HG02763 (cell line): ENCODE results near the gene CTNNA2.

Experiments
- ATAC-seq: cut with Tn5 transposase; IDR thresholded peaks from one replicate; pipeline ENCODE4 v1.9.1; 2021; ENCODE audit warnings: mild to moderate bottlenecking, moderate library complexity; ENCODE audit not compliant: unreplicated experiment

The CTNNA2 gene

DNA sequence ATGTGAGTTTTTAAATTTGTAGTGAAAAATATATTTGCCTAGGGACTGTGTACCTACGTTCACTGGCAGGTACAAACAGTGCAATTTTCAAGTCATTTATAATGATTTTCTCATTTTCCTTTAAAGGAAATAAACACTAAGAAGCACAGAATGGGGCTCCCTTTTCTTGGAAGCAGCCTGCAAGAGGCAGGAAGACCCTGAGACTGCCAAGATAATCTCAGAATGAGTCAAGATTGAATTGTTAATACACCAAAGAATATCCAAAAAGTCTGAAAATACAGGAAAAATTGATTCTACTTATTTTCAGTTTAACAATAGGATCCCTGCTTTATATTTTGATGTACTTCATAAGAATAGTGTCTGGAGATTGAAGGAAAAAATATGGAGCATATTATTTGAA, 331.2 kb downstream of the CTNNA2 start:
- ATAC-seq, result no peak

DNA sequence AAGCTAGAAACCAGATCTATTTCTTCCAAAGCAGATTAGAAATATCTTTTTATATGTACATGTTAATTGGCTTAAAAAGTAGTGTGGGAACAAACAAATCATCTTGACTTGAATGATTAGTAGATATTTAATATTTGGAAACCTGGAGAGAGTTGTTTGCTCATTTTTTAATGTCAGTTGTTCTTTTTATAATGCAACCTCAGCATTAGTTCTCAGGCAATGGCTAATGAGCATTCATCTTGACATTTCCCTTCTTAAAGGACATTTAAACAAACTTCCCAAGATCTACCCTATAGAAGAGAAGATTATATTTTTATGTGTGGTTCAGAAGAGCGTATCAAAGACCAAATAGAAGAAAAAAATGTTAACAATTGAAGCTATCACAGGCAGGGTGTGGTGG, 334.0 kb downstream of the CTNNA2 start:
- ATAC-seq, result no peak

DNA sequence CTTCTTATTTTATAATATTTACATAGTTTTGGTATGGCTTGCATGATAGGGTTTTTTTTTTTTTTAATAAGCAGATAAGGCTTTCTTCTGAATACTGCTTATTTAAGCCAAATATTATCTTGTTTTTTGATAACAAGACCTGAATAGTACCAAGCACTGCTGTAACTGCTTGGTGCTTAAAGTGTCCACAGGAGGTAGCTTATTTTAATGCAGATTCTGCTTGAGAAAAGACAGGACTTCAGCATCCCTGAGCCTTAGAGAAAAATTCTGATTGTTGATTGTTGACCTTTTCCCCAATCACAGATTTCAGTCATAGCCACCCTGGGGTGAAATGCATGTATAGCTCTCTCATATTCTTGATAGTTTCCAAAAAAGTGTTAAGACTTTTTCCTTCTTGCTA, 336.4 kb downstream of the CTNNA2 start:
- no peak for ATAC-seq

DNA sequence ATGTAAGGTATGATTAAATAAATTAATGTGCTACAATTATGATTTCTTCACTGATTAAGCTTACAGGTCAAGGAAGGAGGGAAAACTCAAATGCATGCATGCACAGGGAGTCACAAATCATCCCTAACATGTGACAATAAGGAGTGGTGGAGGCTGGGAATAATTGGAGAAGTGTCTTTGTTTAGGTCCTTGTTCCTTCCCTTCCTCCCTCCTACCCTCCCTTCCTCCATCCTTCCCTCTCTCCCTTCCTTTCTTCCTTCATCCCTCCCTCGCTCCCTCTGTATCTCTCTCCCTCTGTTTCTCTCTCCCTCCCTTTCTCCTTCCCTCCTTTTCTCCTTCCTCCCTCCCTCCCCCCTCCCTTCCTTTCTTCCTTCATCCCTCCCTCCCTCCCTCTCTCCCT, 337.1 kb downstream of the CTNNA2 start:
- ATAC-seq, result no peak

DNA sequence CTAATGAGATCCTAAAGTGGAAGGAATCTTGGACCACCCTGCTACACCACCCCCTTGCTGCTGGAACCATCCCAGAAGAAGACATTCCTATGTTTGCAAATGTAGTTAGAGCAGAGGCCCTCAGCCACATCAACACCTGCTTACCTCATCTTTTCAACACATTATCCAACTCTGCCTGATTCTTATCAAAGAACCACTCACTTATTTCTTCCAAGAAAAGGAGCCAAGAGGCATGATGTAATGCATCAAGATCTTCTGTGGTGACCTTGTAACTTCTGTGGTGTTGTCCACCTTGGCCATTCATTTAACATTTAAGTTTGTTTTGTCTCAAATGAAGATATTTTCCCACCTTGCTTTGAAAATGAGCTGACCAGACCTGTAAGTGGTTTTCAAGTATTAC, 338.1 kb downstream of the CTNNA2 start:
- no peak for ATAC-seq

DNA sequence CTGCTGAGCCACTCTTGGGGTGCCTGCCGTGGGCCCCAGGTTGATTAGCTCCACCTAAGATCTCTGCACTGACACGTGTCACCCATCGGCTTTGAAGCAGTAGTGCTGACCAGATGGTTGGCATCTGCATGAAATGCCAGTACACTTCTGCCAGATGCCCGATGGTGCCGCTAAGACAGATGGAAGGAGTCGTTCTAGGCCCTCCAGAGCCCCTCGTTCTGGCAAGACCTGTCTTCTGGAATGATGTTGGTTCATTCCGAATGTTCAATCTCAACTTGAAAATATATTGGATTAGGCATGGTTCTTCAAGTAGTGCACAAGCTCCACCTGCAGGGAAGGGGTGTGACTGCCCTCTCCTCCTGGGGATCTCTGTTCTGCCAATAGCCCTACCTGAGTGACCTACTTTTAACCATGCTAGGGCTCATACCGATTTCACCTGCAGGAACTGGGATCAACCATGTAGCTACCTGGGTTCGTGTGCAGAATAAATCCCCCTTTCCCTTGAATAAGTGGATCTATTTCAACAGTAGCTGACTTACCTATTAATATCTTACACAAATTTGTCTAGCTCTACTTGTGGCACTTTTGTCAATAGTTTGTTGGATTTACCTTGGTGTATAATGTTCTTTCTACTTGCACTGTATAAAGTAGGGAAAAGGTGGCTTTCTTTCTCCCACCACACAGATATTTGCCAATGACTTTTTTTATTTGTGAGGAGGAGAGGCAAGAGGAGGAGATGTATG, 342.6 kb downstream of the CTNNA2 start:
- no peak for ATAC-seq

DNA sequence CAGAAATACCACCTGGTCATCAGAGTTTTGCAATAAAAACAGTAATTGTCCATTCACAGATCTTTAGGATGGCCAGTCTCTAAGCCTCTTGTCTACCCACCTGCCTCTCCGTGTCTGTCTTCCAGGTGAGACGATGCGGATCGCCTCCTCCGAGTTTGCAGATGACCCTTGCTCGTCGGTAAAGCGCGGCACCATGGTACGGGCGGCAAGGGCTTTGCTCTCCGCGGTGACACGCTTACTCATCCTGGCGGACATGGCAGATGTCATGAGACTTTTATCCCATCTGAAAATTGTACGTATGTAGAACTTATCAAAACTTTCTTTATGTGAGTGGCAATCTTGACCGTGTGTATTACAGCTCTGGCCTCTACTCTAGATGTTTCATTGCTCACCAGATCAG, 345.0 kb downstream of the CTNNA2 start:
- no peak for ATAC-seq

DNA sequence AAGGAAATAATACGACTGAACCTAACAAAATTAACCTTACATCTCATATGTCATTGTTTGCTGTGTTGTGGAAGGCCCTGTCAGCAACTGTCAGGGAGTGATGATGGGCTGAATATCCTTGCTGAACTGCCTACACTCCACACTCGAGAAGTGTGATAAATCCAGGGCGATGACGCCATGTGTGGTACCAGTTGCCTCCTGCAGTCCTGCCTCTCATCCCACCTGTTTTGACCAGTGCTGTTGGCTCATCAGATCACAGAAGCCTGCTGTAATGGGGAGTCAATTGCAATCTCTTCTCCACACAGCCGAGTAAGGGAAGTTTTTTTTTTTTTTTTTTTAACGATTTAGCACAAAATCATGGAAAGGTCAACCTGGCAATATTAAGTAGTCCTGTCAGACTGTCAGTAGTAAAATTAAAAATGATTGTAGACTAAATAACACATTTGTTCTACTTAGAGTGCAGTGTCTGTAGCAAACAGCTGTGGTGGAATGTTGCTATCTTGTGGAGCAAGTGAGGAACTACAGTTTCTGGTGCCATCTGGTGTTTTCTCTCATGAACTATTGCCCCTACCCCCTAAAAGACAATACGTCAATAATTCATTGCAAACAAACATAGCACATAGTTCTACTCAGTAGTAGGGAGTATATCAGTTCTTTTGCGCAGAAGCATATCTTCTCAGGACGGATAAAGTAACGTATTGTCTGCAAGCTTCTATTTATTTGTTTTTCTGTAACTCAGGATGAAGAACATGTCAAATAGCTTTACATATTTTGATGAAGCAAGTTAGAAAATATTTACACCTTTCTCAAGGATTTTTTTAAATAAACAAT, 347.6 kb downstream of the CTNNA2 start:
- no peak for ATAC-seq

DNA sequence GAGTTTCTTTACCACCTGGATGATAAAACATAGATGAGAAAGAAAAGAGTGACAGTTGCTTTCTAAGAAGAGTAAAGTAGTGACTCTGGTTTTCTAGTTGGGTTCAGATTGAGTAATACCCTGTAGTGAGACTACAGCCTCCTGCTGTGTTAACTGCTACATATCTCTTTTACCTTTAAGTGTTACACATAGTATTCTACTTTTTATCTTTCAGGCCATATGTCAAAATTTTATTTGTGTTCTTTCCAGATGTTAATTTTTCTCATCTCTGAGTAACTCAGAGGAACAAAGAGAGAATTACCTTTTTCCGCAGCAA, 348.2 kb downstream of the CTNNA2 start:
- ATAC-seq, result no peak

DNA sequence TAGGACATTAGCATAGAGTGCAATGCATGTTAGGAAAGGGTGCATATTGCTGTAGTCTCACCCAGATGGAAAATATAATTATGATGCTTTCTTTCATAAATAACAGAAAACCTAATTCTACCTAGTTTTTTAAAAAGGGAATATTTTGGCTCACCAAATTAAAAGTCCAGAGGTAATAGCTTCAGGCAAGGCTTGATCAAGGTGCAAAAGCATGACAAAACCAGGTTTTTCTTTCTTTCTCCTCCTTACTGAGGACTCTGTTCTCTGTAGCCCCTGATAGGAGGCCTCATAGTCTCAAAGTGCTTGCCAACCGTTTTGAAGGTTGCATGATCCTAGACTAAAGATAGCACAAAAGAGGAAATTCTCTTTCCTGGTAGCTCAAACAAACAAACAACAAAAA, 349.9 kb downstream of the CTNNA2 start:
- ATAC-seq, result no peak

DNA sequence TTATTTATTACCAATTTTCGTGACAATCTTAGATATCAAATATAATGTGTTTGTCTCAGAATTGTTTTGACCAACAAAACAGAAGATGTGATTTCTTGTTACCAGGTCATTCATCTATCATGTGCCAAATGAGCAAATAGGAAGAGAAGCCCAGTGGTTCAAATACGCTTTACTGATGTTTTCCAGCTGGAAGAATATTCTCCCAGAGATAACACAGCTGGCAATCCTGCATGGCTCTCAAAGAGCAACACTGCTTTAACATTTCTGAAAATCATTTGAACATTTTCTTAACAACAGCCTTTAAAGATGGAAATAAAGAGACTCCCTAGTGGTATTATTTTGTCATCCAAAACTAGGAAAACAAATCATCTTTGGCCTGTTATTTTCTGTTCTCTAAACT, 359.8 kb downstream of the CTNNA2 start:
- no peak for ATAC-seq

DNA sequence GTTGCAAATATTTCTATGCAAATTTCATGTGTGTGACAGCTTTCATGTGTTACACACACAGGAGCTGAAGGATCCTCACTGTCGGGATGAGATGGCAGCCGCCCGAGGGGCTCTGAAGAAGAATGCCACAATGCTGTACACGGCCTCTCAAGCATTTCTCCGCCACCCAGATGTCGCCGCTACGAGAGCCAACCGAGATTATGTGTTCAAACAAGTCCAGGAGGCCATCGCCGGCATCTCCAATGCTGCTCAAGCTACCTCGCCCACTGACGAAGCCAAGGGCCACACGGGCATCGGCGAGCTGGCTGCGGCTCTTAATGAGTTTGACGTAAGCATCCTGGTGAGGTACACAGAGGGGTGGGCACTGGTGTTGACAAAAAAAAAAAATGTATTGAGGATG, 361.2 kb downstream of the CTNNA2 start:
- ATAC-seq, result no peak

DNA sequence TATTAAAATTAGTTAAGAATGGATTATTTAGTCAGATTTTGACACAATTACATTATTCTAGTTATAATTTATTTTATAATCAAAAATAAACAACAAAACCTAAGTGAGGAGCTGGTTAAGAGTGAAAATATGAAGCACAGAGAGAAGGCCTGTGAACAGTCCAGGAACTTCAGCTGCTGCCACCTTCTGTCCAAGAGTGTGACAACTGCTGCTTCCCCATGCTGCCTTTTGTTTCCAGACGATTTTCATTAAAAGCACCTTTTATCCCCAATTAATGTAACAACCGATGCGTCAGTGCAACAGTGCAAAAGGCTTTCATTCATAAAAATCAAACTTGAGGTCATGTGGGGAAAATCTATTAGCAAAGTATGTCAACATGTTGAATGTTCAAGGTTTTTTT, 363.6 kb downstream of the CTNNA2 start:
- no peak for ATAC-seq

DNA sequence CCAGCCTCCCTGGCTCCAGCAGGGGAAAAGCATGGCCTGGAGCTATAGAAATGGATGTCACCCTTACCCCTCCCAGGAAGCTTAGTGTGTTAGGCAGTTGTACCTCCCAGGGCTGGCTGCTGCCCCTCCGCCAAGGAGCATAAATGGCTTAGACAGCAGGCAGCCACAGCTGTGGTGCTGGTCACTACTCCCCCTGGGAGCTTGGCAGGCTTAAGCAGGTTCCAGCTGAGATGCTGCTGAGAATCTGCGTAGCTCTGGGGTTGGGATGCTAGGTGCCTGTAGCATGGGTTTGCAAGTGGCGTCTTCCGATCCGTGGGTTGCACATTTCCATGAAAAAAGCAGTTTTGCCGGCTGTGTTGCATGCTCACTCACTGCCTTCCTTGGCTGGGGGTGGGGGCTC, 369.7 kb downstream of the CTNNA2 start:
- no peak for ATAC-seq

DNA sequence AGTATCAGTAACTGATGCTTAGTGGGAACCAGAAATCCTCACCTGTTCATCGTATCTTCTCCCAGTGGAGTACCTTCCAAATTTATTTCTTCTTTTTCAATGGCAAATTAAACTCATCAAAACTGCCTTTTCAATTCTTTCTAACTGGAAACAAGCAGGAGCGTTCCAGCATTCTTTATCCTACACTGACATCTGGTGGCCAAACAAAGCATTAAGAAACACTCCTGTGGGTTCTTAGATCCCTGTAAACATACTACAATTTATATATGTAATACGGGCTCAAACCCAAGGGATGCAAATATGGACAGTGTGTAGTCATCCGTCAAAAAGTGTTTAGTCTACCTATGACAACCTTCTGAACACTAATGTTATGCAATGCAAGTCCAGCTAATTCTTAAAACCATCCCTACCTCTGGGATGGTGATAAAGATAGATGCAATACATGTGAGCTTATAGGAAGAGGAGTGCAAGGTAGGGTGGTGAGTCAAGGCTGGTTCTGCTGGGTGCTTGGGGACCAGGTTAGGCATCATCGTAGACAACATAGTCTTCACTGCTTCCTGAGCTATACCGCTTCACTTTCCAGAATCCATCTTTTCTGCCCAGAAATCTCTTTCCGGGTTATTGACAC, 375.0 kb downstream of the CTNNA2 start:
- no peak for ATAC-seq

DNA sequence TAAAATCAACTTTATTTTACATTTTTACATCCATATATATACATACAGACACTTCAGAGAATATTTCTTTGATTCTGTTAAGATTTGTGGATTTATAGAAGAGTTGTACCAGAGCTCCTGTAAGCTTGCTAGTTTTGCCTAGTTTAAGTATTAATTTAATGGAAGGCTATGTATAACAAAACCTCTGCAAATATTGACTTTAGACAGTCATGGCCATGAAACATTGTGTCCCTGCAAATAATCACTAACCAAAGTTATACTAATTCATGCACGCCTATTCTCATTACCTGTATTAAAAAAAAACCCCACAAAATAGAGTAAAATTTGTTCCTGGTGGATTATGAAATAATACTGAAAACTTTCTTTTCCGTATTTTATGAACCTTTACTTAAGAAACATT, 379.3 kb downstream of the CTNNA2 start:
- ATAC-seq, result no peak

DNA sequence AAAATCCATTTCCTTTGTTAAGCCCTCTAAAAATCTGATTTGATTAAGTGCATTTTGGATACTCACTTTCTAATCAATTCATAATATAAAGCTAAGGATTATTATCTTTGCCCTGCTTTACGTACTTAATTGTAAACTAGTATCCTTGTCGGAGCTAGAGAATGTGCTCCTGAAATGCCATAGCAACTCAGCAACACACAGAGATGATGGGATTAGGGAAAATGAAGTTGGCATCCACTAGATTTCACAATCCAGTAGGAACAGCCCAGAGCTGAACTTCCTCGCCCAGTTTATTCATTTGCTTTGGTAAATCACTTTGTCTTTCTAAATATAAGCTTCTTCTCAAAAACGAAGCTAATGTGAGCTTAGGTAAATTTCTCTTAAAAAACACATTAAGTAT, 386.3 kb downstream of the CTNNA2 start:
- ATAC-seq, result no peak

DNA sequence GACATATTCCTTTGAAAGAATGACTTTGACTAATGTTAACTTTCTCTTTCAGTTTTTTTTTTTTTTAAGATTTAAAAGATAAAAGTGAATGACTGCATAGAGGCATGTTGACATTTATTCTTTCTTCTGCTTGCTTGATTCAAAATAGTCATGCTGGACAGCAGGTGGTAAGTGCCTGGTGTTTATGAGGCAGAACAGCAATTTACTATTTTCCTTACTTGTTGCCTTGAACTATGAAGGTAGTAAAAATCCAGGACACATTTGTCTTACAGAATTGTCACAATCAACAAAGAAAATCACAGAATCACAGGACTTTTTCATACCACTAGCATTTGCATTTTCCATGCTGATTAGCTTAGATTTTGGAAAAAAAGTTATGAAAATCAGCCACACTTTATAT, 388.3 kb downstream of the CTNNA2 start:
- no peak for ATAC-seq

DNA sequence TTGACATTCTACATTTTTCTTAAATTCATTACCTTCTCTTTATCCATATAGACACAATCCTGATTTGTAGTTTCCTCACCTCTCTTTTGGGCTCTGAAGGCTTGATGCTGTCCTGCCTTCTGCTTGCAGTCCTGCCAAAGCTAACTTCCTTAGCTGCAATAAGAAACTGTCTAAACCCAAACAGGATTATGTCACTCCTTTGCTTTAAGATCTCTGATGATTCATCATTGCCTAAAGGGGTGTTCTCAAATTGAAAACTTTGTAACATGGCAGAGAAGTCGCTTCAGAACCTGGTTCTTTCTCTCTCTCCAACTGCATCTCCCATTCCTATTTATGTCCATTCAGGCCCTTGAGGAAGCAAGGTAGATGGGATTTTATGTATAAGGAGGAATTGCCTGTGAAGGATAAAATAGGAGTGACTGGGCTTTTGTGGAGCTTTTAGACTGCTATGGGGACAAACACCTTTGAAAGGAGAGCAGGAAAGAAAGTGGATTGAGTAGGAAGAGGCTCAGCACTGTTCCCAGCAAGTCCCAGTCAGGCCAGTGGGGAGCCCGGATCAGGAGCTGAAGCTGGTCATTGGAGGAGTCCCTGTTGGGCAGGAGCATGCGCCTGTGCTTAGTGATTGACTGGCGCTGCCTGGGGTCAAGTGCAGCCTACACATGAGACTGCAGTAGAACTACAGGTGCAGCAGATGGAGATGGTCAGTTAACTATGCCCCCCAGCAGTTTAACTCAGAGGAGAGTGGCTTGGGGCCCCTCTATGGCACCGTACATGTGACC, 390.6 kb downstream of the CTNNA2 start:
- ATAC-seq, result no peak

DNA sequence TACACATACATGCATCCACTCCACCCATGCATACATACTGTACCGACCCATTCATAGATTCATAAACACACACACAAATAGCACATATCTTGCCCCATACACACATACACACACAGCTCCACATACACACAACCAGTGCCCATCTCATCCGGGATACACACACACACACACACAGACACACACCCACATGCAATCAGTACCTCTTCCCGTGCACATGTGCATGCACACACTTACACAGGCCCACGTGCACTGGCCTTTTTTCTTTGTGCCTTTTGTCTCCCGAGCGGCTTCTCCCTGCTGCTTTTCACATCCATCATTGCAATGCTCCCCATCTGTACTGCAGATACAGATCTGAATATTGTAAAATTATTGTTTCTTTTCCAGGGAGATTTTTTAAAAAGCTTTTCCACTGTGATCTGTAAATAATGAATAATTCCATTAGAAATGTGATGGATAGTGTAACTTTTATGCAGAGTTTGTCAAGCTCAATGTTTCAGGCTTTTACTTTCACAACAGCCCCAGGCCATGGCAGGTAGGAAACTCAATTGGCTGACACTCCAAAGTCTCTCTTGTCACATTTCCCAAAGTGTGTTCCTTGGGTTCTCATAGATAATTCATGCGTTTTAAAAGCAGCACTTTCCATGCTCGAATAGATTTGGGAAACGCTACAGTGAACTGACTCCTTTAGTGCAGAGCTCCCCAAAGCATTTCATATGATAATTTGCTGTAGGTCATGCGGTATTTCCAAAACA, 393.5 kb downstream of the CTNNA2 start:
- no peak for ATAC-seq

DNA sequence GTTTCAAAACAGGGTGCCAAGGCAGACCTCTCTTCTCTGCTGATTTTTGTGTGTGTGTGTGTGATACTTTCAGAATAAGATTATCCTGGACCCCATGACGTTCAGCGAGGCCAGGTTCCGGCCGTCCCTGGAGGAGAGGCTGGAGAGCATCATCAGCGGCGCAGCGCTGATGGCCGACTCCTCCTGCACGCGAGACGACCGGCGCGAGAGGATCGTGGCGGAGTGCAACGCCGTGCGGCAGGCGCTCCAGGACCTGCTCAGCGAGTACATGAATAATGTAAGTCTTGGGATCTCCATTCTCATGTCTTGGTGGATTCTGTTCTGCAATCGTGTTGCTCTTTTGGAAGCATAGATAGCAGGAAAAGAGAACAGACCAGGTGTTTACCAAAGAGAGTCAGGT, 396.7 kb downstream of the CTNNA2 start:
- ATAC-seq, result no peak
